GM19193 (cell line): ENCODE measurements around the gene CCDC91.

Experiments used
- POLR2A ChIP-seq: IDR thresholded peaks from 4 replicates; pipeline ENCODE4 v1.6.1; 2011; ENCODE audit not compliant: insufficient read depth, insufficient read length; ENCODE audit errors: extremely low read depth

Gene CCDC91

DNA sequence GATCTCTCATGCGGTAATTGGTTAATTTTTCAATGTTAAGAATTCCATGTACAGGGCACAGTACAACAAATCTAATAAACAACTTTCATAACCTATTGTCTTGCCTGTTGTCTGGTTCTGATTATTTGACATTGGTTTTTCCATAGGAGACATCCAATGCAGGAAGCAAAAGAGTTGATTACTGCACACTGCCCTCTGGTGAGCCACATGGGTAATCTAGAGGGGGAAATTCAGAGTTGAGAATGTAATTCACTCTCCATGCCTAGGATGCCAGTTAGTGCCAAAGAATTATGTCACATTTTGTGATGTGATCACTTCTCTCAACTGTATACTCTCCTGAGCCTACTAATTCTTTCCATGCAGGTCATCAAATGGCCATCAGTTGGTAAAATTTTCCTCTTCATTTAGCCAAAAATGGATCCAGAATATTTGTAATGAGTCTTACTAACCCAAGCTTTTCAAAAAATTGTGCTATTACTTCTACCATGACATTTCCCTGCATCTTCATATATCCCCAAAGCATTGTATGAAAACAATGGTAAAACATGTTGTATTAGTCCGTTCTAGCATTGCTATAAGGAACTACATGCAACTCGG lies 17.7 kb upstream of the CCDC91 start:
- no peak for TF ChIP-seq POLR2A

DNA sequence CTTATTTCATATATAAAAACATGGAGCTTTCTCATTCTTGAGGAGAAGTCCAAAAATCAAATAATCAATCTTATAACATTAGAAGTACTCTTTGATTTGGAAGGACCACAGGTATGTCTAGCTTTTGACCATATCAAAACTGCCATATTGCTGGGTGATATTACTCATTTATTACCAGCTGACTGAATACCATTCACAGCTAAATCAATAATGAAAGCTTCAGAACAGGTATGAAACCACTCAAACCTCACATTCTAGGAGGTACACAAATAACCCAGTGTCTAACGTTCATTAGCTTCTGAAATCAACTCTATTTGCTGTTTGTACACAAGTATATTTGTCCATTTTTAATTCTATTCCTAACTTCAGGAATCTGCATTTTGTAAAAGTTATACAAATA lies 16.8 kb upstream of the CCDC91 start:
- TF ChIP-seq POLR2A, result no peak

DNA sequence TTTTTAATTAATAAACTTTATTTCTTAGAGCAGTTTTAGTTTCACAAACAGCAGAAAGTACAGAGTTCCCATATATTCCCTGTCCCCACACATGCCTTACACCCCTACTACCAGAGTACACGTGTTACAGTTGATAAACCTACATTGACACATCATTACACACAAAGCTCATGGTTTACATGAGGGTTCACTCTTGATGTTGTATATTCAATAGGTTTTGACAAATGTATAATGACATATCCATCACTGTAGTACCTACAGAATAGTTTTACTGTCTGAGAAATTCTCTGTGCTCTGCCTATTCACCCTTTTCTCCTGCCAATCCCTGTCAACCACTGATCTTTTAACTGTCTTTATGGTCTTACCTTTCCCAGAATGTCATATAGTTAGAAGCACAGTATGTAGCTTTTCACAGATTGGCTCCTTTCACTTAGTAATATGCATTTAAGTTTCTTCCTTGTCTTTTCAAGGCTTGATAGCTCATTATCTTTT lies 15.1 kb upstream of the CCDC91 start:
- TF ChIP-seq POLR2A, result no peak

DNA sequence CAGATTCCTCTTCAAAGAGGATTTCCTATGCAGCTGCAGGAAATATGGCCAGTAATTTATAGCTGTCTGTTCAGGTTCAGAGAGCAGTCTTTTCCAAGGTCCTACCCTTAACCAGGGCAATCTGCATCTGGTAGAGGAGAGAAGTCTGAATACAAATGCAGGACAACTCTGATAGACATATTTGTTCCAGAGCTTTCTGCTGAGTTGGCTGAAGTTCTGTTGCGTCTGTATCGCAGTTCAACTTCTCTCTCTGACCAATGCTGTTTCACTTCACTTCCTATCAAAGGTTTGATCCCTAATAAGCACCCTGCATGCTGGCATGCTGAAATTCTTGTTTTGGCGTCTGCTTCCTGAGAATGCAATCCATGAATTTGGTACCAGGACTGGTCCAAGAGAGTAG lies 14.0 kb upstream of the CCDC91 start:
- no peak for TF ChIP-seq POLR2A

DNA sequence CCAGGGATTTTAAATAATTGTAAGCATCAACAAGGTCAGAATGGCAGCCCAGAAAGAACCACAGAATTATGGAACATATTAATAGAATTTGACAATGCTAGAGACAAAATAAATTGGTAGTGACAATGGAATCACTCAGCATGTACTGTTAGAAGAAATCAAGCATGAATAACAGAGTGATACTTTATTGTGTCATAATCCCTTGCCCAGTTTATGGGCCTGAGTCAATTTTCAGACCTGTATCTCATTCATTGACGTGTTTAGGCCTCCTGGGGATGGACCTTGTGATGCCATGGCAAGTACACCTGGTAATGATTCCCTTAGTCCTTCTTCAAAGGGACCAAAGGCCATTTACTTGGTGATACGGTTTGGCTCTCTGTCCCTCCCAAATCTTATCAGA lies 12.8 kb upstream of the CCDC91 start:
- no peak for TF ChIP-seq POLR2A

DNA sequence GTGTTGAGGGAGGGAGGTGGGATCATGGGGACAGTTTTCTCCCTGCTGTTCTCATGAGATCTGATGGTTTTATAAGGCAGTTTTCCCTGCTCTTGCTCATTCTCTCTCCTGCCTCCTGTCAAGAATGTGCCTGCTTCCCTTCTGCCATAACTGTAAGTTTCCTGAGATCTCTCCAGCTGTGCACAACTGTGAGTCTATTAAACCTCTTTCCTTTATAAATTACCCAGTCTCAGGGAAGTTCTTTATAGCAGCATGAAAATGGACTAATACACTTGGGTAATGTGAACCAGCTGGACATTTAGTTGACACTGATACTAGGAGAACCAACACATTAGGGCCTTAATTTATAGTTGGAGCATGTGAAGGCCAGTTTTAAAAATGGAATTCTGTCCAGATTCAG lies 12.4 kb upstream of the CCDC91 start:
- TF ChIP-seq POLR2A, result no peak

DNA sequence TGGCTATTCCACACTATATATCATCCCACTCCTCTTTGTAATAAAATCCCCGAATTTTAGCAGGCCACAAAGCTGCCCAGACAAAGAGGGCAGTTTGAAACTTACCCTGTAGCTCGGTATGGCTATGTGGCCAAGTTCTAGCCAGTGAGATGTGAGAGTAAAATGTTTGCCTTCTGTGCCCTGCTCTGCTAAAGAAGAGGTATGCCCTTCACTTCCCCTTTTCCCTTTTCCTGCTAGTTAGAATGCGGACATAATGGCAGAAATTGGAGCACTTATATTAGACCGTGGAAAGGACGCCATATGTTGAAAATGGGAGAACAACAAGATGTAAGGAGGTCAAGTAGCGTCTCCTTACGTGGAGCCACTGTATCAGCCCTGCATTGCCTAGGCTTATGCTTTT lies 11.5 kb upstream of the CCDC91 start:
- TF ChIP-seq POLR2A, result no peak

DNA sequence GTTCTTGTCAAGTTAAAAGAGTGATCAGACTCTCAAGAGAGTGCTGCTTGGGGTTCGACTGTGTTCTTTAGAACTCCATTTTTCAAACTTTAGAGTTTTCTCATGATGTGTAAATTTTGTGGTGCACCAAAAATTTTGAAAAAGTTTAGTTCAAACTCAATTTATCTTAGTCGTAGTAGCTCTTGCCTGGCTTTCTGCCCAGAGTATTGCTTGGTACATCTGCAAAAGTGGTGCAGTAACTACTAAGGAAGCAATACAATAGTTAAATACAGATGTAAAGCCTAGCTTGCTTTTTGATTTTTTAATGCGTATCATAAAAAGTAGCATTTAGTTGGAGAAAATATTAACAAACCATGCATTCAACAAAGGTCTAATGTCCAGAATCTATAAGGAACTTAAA lies 9.5 kb upstream of the CCDC91 start:
- TF ChIP-seq POLR2A, result no peak

DNA sequence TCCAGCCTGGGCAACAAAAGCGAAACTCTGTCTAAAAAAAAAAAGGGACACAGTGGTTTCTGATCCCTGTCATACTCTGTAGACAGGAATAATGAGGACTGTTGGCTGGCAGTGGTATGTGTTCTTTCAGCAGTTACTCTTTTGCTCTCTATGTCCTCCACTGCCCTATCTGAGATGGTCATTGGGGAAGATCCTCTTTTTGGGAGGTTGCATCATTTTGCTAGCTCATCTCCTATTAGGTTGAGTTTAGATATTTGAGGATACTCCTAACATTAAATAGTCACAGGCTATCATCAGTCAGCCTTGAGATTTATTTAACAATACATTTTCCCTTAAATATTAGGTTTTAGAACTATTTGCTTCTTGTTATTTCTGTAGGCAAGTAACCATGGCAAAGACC lies 5.9 kb upstream of the CCDC91 start:
- no peak for TF ChIP-seq POLR2A

DNA sequence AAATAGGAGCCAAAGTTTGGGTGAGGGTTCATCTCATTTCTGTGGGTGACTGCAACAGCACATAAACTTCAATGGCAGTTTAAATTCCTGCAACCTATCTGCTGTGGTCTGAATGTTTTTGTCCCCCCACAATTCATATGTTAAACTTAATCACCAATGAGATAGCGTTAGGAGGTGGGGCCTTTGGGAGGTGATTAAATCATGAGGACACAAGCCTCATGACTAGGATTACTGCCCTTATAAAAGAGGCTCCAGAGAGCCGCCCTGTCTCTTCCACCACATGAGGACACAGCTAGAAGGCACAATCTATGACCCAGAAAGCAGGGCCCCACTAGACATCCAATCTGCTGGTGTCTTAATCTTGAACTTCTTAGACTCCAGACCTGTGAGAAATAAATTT lies 3.8 kb upstream of the CCDC91 start:
- TF ChIP-seq POLR2A, result no peak

DNA sequence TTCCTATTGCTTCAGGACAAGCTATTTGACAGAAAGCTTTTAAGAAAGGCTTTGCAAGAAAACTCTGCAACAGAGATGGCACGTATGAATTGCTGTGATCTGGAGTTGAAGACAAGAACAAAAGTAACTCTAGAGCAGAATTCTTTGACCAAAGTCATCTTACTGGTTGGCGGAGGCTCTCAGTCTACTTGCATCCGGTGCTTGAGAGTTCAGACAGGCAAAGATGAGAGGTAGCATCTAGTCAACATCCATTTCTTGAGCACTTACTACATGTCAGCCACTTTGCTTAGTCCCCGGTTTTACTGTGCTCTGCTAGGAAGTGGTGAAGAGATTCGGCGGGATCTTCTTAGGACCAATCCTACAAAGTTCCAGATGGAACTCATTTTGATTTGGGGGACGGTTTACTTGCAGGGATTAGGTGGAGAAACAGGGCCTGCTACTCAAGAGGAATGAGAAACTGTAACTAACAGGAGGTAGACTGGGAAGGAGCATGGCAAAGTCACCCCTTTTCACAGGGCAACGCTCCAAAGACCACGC lies 404 bp upstream of the CCDC91 start:
- TF ChIP-seq POLR2A, result no peak

DNA sequence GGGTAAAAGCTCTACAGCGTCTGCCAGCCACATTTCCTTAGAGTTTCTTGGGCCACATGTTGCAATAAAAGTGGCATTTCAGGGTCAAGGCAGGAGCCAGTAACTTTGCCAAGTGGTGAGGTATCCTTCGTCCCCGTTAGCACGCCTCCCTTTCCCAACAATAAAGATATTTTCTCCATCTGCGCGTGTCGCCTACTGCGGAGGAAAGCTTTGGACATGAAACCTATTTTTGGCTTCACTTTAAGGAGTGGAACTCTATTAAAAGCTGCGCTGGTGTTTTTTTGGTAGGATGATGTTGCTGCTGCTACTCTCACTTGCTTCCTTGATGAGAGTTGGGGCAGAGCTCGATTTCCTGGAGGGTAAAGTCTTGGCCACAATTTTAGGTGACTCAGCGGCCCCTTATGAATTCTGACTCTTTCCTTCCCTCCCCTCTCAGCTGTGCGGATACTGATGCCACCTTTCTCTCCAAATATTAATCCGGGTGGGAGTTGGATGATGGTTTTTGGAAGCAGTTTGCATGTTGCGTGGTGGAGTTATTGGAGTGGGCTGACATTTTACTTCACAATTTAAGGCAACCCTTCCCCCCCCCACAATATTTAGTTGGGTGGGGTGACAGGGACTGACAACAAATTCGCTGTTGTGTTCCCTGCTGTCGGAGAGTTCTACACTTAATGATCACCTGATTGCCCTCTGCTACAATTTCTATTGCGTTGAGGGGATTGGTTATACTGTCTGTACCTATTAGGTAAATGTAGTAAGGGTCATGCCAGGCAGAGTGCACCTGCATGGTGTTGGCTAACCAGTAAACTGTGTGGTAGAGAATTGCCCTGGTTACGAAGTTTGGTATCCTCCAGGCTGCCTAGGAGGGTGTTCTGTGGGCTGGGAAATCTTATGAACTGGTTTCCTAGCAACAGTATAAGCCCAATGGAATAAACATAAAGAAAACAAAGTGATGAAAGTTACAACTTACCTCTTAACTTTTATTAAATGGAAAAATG lies 1.1 kb downstream of the CCDC91 start:
- no peak for TF ChIP-seq POLR2A

DNA sequence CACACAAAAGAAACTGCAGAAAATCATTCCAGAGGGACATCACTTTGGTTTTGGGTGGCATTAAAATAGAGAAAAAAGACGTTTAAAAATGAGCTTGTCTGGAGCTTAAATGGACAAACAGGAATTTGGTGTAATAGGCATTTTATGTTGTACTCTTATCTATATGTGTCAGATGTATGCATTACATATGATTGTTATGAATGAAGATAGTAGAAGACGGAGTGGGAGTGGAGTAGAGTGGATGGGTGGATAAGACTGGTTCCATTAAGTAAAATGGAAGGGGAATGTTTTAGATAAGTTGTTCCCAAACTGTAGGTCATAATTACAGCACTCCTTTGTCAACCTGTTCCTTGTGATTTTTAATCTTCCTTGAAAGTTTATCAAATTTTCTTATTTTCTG lies 1.9 kb downstream of the CCDC91 start:
- TF ChIP-seq POLR2A, result no peak

DNA sequence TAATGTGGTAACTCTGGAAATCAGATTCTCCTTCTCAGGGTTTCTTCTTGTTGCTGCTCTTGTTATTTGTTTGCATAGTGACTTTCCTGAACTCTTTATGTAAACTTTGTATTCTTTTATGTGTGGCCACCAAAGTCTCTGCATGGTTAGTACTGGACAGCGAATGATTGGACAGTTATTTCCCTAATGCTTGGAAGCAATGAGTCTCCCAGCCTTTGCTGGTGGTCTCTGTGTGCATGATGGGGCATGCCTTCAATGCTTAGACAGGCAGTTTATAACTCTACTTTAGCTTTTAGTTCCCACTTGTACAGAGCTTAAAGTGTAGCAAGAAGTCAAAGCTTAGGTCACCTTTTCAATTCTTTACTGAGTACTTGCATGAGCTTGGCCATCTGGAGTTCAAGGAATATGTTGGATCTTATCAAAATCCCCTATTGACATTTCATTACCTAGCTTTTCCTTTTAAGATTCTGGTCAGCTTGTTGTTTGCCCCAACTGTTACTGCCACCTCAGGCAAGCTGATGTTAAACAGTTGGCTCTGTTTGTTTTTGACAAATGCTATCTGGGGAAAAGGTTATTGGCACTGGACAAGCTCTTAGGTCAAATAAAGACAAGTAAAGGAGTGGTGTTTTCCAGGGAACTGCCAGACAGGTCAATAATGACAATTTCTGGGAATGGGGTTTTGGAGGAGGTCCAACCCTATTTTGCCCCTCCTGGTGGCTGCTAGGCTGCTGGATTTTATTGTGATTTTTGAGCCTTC lies 12.3 kb downstream of the CCDC91 start:
- no peak for TF ChIP-seq POLR2A

DNA sequence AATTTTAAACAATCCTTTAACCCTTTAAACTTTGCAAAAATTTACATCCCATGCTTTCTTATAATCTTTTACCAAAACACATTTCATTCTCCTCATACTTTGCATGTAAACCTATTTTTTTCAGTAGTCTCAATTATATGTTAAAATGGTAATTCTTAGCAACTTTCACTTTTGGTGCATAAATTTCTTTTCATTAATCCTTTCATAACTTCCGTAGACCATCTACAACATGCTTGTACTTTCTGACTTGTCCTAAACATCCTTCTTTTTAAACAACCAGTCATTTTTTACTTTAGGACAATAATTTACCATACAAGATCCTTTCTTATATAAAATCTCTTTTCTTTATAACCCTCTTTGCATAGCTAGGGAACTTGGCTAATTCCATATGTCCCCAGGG lies 19.5 kb downstream of the CCDC91 start:
- TF ChIP-seq POLR2A, result no peak

DNA sequence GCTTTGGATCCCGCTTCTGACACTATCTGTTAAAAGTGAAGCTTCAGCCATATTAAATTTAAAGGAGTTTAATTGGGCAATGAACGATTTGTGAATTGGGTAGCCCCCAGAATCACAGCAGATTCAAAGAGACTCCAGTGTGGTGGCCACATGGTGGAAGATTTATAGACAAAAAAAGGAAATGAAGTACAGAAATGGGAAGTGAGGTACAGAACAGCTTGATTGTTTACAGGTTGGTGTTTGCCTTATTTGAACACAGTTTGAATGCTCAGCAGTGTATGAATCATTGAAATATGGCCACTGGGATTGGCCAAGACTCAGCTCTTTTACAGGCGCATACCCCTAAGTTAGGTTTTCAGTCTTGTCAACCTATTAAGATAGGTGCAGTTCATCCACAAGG lies 21.9 kb downstream of the CCDC91 start:
- no peak for TF ChIP-seq POLR2A

DNA sequence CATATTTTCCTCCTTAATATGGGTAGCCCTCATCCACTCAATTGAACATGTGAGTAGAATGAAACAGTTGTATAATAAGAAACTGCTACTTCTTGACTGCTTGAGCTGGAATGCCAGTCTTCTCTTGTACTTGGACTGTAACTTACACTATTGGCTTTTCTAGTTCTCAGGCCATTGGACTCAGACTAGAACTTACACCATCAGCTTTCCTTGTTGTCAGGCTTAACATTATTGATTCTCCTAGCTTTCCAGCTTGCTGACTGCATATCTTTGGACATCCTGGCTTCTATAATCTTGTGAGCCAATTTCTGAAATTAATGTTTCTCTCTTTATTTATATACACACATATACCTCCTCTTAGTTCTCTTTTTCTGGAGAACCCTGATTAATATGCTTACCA lies 24.8 kb downstream of the CCDC91 start:
- no peak for TF ChIP-seq POLR2A
